ENCODE measurements around the gene YY1.

The YY1 gene

GRCh38 chr14:100317912-100318808, 79.2 kb downstream of the YY1 start:
- peak; percentile 56 for DNase-seq (ENCODE audit: low spot score)

- no peak for DNase-seq (ENCODE audit: low spot score)
Observed at GRCh38 chr14:100320157-100320856, 81.4 kb downstream of the YY1 start.

GRCh38 chr14:100321473-100322137, 82.7 kb downstream of the YY1 start:
- no peak for DNase-seq (ENCODE audit: low spot score)

GRCh38 chr14:100322138-100322957, 83.4 kb downstream of the YY1 start:
- no peak for DNase-seq (ENCODE audit: low spot score)

- DNase-seq (ENCODE audit: low spot score), result no peak
Observed at GRCh38 chr14:100323121-100323941, 84.4 kb downstream of the YY1 start, which contains the start of gene SLC25A47. Gene SLC25A47, plus strand, starts transcription at chr14:100323339. Its CDS starts 76 bp downstream, at chr14:100323415.

GRCh38 chr14:100323942-100324307, 85.0 kb downstream of the YY1 start:
- DNase-seq (ENCODE audit: low spot score), result no peak

GRCh38 chr14:100325231-100325632, 86.3 kb downstream of the YY1 start:
- no peak for DNase-seq (ENCODE audit: low spot score)

GRCh38 chr14:100325958-100326357, 87.0 kb downstream of the YY1 start:
- DNase-seq (ENCODE audit: low spot score), result no peak

GRCh38 chr14:100327128-100327527, 88.2 kb downstream of the YY1 start:
- no peak for DNase-seq (ENCODE audit: low spot score)

GRCh38 chr14:100328495-100329163, 89.7 kb downstream of the YY1 start:
- no peak for DNase-seq (ENCODE audit: low spot score)

GRCh38 chr14:100329233-100330006, 90.5 kb downstream of the YY1 start:
- no peak for DNase-seq (ENCODE audit: low spot score)

GRCh38 chr14:100330007-100330344, 91.0 kb downstream of the YY1 start:
- DNase-seq (ENCODE audit: low spot score), result no peak

GRCh38 chr14:100330388-100330931, 91.5 kb downstream of the YY1 start:
- no peak for DNase-seq (ENCODE audit: low spot score)

GRCh38 chr14:100332071-100332639, 93.2 kb downstream of the YY1 start:
- DNase-seq (ENCODE audit: low spot score), result no peak

Measured in kidney tubule cell (primary cell).